ENCODE results near the gene OTUB2. TPM values are rescaled to one million over a fixed set of nuclear protein-coding genes. Genes with fewer than 3 reads are reported as not detected.

OTUB2 gene
- total and polyA plus RNA-seq, 2 of the 8 experiments (the other 6 are each of a cell fraction or from before 2014, with no cell fraction given) = 2.2 to 4.2 TPM

- H3K79me2 ChIP-seq (ENCODE audit: control insufficient read depth in 1 of 2, insufficient read depth in 2 of 2, low read length in 2 of 2) = no peaks in the 10 kb centered on the region
- H3K4me2 ChIP-seq (ENCODE audit: insufficient read depth in 1 of 2, low read depth in 2 of 2, low read length in 2 of 2) = no peak overlapping the region
- no peak for FAIRE-seq
- TF ChIP-seq CHD2 (IDR thresholded peaks at IDR 0.05; ENCODE audit: low read length) = no peak
- no peak for TF ChIP-seq KDM1A (IDR thresholded peaks at IDR 0.05; ENCODE audit: borderline replicate concordance, low read length)
- TF ChIP-seq KDM5A (IDR thresholded peaks at IDR 0.05; ENCODE audit: low read length) = no peak
- TF ChIP-seq EZH2 (IDR thresholded peaks at IDR 0.05; ENCODE audit: low read depth, low read length, severe bottlenecking) = no peak
- TF ChIP-seq MAFK (IDR thresholded peaks at IDR 0.05; ENCODE audit: low read depth, low read length) = no peak
- no peak for TF ChIP-seq NRF1 (IDR thresholded peaks at IDR 0.05; ENCODE audit: low read depth, low read length)
- TF ChIP-seq RBBP5 (IDR thresholded peaks at IDR 0.05; ENCODE audit: borderline replicate concordance, low read depth, low read length) = no peak
- no peak for TF ChIP-seq SIN3A (conservative IDR thresholded peaks at IDR 0.05 in 1 of 2, IDR thresholded peaks at IDR 0.05 in 1 of 2; ENCODE audit: low read depth in 1 of 2, low read length in 2 of 2)
- TF ChIP-seq SRF (IDR thresholded peaks at IDR 0.05; ENCODE audit: low read depth, low read length) = no peak
Measured at GRCh38 chr14:94008234-94008633, 17.9 kb upstream of the OTUB2 start.

More at GRCh38 chr14:94008234-94008633, 17.9 kb upstream of the OTUB2 start:
- Histone ChIP-seq H2BK15ac (ENCODE audit: low read length) (no peak overlapping the region), H3K4me1 (replicated peaks in 1 of 4; ENCODE audit: control insufficient read depth in 3 of 4, insufficient read depth in 4 of 4, low read length in 3 of 4) (no peaks in the 10 kb centered on the region), H3K14ac (ENCODE audit: insufficient read length) (no peak overlapping the region), H2BK5ac (ENCODE audit: low read depth, low read length) (no peak overlapping the region), H2BK120ac (replicated peaks; ENCODE audit: low read depth, low read length) (no peak overlapping the region), H2BK12ac (ENCODE audit: low read depth, low read length) (no peak overlapping the region), H3K9me3 (ENCODE audit: insufficient read depth in 2 of 2, low read depth in 1 of 2, low read length in 1 of 2) (no peaks in the 10 kb centered on the region), H3K36me3 (ENCODE audit: control insufficient read depth in 2 of 4, insufficient read depth in 4 of 4, low read length in 3 of 4) (no peaks in the 10 kb centered on the region), H4K91ac (replicated peaks; ENCODE audit: insufficient read length, low read length) (no peak overlapping the region), H3K23me2 (ENCODE audit: low read depth, low read length) (peaks cover 3% of the 10 kb centered on the region; the same call in 1 of the 2 replicates), H4K20me1 (replicated peaks in 1 of 2; ENCODE audit: control insufficient read depth in 1 of 2, insufficient read depth in 2 of 2, low read length in 2 of 2) (peaks cover 0 to 2% of the 10 kb centered on the region in 2 experiments), H3K4me3 (ENCODE audit: extremely low read depth in 1 of 4, insufficient read depth in 2 of 4, low read depth in 3 of 4, low read length in 4 of 4) (no peak overlapping the region), H2AFZ (ENCODE audit: low read length) (no peak overlapping the region), H2AK5ac (ENCODE audit: low read depth, low read length) (no peak overlapping the region), H3K56ac (replicated peaks; ENCODE audit: insufficient read length, low read depth, low read length) (no peak overlapping the region), H3K27me3 (replicated peaks in 1 of 4; ENCODE audit: control insufficient read depth in 3 of 4, extremely low read depth in 1 of 4, insufficient read depth in 3 of 4, low read length in 3 of 4) (peaks cover 0 to 2% (median 0%) of the 10 kb centered on the region in 4 experiments; a peak in 1 of 7 replicates), H4K8ac (ENCODE audit: extremely low read depth, insufficient read depth, low read length) (no peak overlapping the region), H3K9ac (replicated peaks in 1 of 4; ENCODE audit: extremely low read depth in 1 of 4, low read depth in 3 of 4, low read length in 3 of 4) (no peak overlapping the region), H3K4ac (replicated peaks; ENCODE audit: insufficient read length, low read depth, low read length) (no peak overlapping the region), H4K5ac (ENCODE audit: insufficient read length, low read depth, low read length) (no peak overlapping the region), H3K18ac (ENCODE audit: extremely low read depth, low read length) (no peak overlapping the region), H3K27ac (ENCODE audit: low read depth, low read length) (no peak overlapping the region), H3K79me1 (ENCODE audit: low read depth, low read length) (no peaks in the 10 kb centered on the region), H3K23ac (ENCODE audit: insufficient read length) (no peak overlapping the region), H2BK20ac (ENCODE audit: low read length) (no peak overlapping the region)
- 67% methylated on average over 3 of the region's 3 CpGs; no CpG with 5 or more reads in 1 of the 2 experiments for WGBS, 2 experiments (ENCODE audit: extremely low coverage in 1 of 2, insufficient coverage in 1 of 2, insufficient read length in 1 of 2, insufficient replicate concordance in 2 of 2, low coverage in 1 of 2, low lambda C conversion rate in 2 of 2, missing lambda C conversion rate in 1 of 2)
- CTCF ChIA-PET (ENCODE audit: partially characterized antibody) = interaction anchor here (1.3 to 20.5 kb wide), 2 partner anchors 28 to 64 kb away, joined by 4 to 484 read pairs; no protein-coding TSS in a partner anchor
- DNase-seq (ENCODE audit: low read depth in 1 of 2, low spot score in 2 of 2) = no peak
- POLR2A ChIA-PET (ENCODE audit: partially characterized antibody) = interaction anchor here (1.2 kb wide), 1 partner anchor 71 kb away, joined by 3 read pairs; no protein-coding TSS in a partner anchor

Measured in H1 (cell line).